ENCODE data around the gene SLX1B. TPM values are rescaled to one million over a fixed set of nuclear protein-coding genes. Genes with fewer than 3 reads are reported as not detected.
"Not testable (repeated sequence)": the region's sequence is repeated elsewhere in the genome, so short reads cannot be mapped to it uniquely, and the experiment has no call there.

Gene SLX1B
- total and polyA plus RNA-seq, 4 experiments from 2014 or later: 5.1 to 43.0 (median 24.2) TPM

DNA sequence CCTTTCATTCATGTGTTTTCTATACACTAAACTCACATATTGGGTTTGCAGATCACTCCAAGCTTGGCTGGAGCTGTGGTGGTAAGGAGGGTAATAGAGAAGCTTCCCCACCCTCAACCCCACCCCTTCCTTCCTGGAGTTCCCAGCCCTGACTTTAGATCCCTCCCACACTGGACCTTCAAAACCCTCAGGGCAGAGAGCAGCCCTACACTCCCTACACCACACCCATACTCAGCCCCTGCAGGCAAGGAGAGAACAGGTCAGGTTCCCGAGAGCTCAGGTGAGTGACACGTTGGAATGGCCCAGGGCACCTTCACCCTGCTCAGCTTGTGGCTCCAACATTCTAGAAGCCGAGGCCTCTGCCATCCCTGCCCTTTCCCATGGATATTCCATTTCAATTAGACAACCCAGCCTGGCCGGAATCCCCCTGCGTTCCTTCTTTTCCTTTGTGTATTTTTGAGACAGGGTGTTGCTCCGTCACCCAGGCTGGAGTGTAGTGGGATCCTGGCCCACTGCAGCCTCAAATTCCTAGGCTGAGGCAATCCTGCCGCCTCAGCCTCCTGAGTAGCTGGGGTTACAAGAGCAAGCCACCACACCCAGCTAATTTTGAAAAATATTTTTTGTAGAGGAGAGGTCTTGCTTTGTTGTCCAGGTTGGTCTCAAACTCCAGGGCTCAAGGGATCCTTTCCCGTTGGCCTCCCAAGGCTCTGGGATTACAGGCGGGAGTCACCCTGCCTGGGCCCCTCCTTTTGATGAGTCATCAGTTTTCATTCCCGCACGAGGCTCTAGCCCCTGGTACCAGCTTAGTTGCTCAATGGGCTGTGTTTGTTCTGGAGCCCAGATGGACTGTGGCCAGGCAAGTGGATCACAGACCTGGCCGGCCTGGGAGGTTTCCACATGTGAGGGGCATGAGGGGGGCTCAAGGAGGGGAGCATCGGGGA is 5.6 kb downstream of the SLX1B start, which contains the start of gene SULT1A4:
SULT1A4 (plus strand) TSS at position 208 of the 941 bp plus-strand sequence. CDS start 1,473 bp downstream, outside the sequence.
- intact Hi-C loops (cut with micrococcal nuclease); H3K36me3 ChIP-seq (ENCODE audit: insufficient read depth, low read length); H3K9me3 Mint-ChIP-seq; H3K27ac ChIP-seq (ENCODE audit: low read depth, low read length); H3K4me1 Mint-ChIP-seq; DNase-seq; H3K4me1 ChIP-seq (ENCODE audit: insufficient read depth, low read length); H3K4me3 Mint-ChIP-seq; POLR2A ChIA-PET (ENCODE audit: partially characterized antibody); H3K36me3 Mint-ChIP-seq; H3K27me3 ChIP-seq (ENCODE audit: insufficient read depth, low read length); CTCF ChIA-PET (ENCODE audit: partially characterized antibody); H3K27ac Mint-ChIP-seq; H3K9me3 ChIP-seq (ENCODE audit: control insufficient read depth in 1 of 2, low read length in 2 of 2); H3K27me3 Mint-ChIP-seq; H3K4me3 ChIP-seq (ENCODE audit: low read length in 2 of 2): not testable (repeated sequence)

DNA sequence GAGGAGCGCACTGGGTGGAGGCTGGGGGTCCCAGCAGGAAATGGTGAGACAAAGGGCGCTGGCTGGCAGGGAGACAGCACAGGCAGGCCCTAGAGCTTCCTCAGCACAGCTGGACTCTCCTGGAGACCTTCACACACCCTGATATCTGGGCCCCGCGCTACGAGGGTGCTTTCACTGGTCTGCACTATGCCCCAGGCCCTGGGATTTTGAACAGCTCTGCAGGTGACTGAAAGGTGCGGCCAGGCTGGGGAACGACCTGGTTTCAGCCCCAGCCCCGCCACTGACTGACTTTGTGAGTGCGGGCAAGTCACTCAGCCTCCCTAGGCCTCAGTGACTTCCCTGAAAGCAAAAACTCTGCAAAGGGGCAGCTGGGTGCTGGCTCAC is 6.3 kb downstream of the SLX1B start:
- CTCF ChIA-PET (ENCODE audit: partially characterized antibody); H3K4me3 Mint-ChIP-seq; H3K27ac Mint-ChIP-seq; DNase-seq; POLR2A ChIA-PET (ENCODE audit: partially characterized antibody); H3K9me3 Mint-ChIP-seq; H3K4me3 ChIP-seq (ENCODE audit: low read length in 2 of 2); intact Hi-C loops (cut with micrococcal nuclease); H3K9me3 ChIP-seq (ENCODE audit: control insufficient read depth in 1 of 2, low read length in 2 of 2); H3K27me3 ChIP-seq (ENCODE audit: insufficient read depth, low read length); H3K4me1 Mint-ChIP-seq; H3K4me1 ChIP-seq (ENCODE audit: insufficient read depth, low read length); H3K36me3 ChIP-seq (ENCODE audit: insufficient read depth, low read length); H3K27ac ChIP-seq (ENCODE audit: low read depth, low read length); H3K27me3 Mint-ChIP-seq; H3K36me3 Mint-ChIP-seq: not testable (repeated sequence)

DNA sequence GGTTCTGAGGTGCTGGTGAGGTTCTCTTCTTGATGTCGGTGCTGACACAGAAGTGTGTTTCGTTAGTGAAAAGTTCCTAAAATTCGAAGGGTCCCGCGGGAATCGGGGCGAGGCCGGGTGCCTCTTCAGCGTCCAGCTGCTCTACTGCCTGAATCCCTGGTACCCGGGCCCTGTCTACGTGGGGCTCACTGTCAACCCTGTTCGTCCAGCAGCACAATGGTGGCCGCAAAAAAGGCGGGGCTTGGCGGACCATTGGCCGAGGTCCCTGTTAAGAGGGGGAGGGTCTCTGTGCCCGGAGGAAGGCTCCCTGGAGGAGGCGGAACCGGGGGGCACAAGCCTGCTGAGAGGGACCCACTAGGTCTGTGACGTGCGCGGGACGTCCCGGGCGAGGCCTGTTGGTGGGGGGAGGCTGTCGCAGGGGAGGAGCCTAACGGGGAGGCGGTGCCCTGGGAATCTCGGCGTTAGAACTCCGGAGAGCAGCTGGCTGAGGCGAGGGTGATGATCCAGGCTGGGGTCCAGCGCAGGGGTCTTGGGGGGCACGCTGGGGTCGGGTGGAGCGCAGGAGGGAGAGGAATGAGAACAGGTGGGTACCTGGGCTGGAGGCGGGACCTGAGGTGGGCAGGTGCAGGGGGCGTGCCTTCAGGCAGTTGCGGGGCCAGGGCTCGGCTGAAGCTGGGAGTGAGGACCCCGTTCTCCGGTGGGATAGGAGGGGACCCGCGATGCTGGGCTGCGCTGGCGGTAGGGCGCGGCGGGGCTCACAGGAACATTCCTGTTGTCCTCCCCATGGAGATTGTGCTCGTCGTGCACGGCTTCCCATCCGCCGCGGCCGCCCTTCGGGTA is 11.9 kb downstream of the SLX1B start:
- H3K36me3 ChIP-seq (ENCODE audit: insufficient read depth, low read length); CTCF ChIA-PET (ENCODE audit: partially characterized antibody); H3K4me3 Mint-ChIP-seq; H3K4me1 ChIP-seq (ENCODE audit: insufficient read depth, low read length); H3K27ac Mint-ChIP-seq; H3K9me3 Mint-ChIP-seq; H3K27me3 ChIP-seq (ENCODE audit: insufficient read depth, low read length); H3K4me1 Mint-ChIP-seq; H3K27ac ChIP-seq (ENCODE audit: low read depth, low read length); H3K4me3 ChIP-seq (ENCODE audit: low read length in 2 of 2); H3K27me3 Mint-ChIP-seq; POLR2A ChIA-PET (ENCODE audit: partially characterized antibody); H3K36me3 Mint-ChIP-seq; DNase-seq; H3K9me3 ChIP-seq (ENCODE audit: control insufficient read depth in 1 of 2, low read length in 2 of 2); intact Hi-C loops (cut with micrococcal nuclease): not testable (repeated sequence)

DNA sequence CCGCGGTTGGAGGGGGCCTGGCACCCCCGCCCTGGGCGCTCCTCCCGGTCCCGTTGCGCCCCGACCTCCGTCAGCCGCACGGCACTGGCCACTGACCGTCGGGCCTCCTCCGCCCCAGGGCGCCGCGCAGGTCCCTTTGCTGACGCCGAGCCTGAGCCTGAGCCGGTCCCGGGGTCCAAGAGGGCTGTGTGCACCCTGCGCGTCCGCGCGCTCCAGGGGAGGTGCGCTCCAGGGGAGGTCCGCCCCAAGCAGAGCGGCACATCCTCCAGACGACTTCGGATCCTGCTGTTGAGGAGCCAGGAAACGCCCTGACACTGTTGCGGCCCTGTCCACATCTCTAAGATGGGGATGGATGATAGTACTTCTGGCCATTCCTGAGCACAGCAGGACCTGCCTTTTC is 12.6 kb downstream of the SLX1B start:
- H3K4me3 ChIP-seq (ENCODE audit: low read length in 2 of 2); H3K9me3 ChIP-seq (ENCODE audit: control insufficient read depth in 1 of 2, low read length in 2 of 2); H3K36me3 Mint-ChIP-seq; H3K36me3 ChIP-seq (ENCODE audit: insufficient read depth, low read length); H3K27me3 ChIP-seq (ENCODE audit: insufficient read depth, low read length); POLR2A ChIA-PET (ENCODE audit: partially characterized antibody); CTCF ChIA-PET (ENCODE audit: partially characterized antibody); H3K4me1 Mint-ChIP-seq; H3K4me1 ChIP-seq (ENCODE audit: insufficient read depth, low read length); H3K27ac Mint-ChIP-seq; H3K27me3 Mint-ChIP-seq; DNase-seq; H3K9me3 Mint-ChIP-seq; H3K4me3 Mint-ChIP-seq; intact Hi-C loops (cut with micrococcal nuclease); H3K27ac ChIP-seq (ENCODE audit: low read depth, low read length): not testable (repeated sequence)

DNA sequence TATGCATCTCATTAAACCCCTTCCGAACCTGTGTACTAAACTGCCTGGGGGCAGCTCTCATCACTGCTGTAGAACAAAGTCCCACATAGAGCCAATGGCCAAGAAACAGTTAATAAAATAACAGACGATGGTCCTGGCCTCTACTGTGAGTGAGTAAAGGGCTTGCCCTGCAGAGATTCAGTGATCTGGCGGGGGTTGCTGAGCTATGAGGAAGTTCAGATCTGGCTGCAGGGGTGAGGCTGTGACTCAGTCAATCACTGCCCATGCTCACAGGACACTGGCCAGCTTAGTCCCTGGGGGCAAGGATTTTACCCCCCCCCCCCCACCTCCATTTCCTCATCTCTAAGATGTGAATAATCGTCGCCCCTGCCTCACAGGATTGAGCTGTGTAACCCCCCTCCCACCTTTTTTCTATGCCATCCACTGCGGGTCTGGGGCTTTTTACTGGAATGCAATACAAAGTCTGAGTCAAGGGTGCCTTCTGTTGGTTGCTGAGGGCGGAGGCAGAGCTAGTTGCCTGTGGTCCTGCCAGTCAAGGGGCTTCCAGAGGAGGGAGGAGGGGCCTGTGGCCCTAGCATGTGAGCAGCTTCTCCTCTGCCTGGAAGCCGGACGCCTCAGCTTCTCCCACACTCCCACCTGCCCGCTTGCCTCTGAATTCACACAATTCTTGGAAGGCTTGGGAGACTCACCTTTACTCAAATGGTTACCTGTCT is 13.5 kb downstream of the SLX1B start:
- H3K4me3 ChIP-seq (ENCODE audit: low read length in 2 of 2); DNase-seq; CTCF ChIA-PET (ENCODE audit: partially characterized antibody); H3K36me3 Mint-ChIP-seq; H3K27me3 ChIP-seq (ENCODE audit: insufficient read depth, low read length); H3K4me1 ChIP-seq (ENCODE audit: insufficient read depth, low read length); H3K9me3 Mint-ChIP-seq; POLR2A ChIA-PET (ENCODE audit: partially characterized antibody); H3K27ac ChIP-seq (ENCODE audit: low read depth, low read length); H3K4me3 Mint-ChIP-seq; intact Hi-C loops (cut with micrococcal nuclease); H3K9me3 ChIP-seq (ENCODE audit: control insufficient read depth in 1 of 2, low read length in 2 of 2); H3K27ac Mint-ChIP-seq; H3K27me3 Mint-ChIP-seq; H3K4me1 Mint-ChIP-seq; H3K36me3 ChIP-seq (ENCODE audit: insufficient read depth, low read length): not testable (repeated sequence)

DNA sequence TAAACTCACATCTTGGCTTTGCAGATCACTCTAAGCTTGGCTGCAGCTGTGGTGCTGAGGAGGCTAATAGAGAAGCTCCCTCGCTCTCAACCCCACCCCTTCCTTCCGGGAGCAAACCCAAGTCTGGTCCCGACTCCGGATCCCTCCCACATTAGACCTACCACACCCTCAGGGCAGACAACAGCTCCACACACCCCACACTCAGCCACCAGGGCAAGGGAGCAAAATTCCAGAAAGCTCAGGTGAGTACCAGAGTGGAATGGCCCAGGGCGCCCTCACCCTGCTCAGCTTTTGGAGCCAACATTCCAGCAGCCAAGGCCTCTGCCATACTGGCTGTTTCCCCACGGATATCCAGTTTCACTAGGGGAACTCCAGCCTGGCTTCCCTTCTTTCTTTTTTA is 15.3 kb downstream of the SLX1B start:
- POLR2A ChIA-PET (ENCODE audit: partially characterized antibody); intact Hi-C loops (cut with micrococcal nuclease); H3K27me3 ChIP-seq (ENCODE audit: insufficient read depth, low read length); H3K4me3 ChIP-seq (ENCODE audit: low read length in 2 of 2); H3K9me3 ChIP-seq (ENCODE audit: control insufficient read depth in 1 of 2, low read length in 2 of 2); H3K4me1 Mint-ChIP-seq; H3K4me1 ChIP-seq (ENCODE audit: insufficient read depth, low read length); H3K36me3 ChIP-seq (ENCODE audit: insufficient read depth, low read length); CTCF ChIA-PET (ENCODE audit: partially characterized antibody); H3K27me3 Mint-ChIP-seq; H3K9me3 Mint-ChIP-seq; H3K27ac ChIP-seq (ENCODE audit: low read depth, low read length); H3K36me3 Mint-ChIP-seq: not testable (repeated sequence)
- peak; percentile 41 to 63 (median 47) for DNase-seq
- peak overlapping the region in 3 of 7 donors; percentile 32 to 85 (median 56) for H3K27ac Mint-ChIP-seq
- peak overlapping the region; percentile 30 to 74 (median 63) for H3K4me3 Mint-ChIP-seq

DNA sequence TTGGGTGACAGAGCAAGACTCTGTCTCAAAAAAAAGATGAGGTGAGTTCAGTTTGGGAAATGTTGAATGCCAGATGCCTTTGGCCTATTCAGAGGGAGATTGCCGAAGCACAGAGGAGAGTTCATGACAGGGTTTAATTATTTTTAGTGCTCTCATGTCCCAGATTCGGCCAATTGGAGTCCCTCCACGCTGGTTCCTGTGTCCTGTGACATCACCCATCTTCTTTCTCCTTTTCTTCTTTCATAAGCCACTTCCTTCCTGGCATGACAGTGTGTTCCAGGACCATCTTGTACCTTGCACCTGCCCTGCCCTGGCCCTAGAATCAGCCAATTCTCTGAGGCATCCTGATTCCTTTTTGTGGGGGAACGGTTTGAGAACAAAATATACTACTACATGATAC is 17.7 kb downstream of the SLX1B start:
- intact Hi-C loops (cut with micrococcal nuclease); POLR2A ChIA-PET (ENCODE audit: partially characterized antibody); H3K27ac ChIP-seq (ENCODE audit: low read depth, low read length); H3K4me1 ChIP-seq (ENCODE audit: insufficient read depth, low read length); H3K36me3 Mint-ChIP-seq; H3K27me3 ChIP-seq (ENCODE audit: insufficient read depth, low read length); H3K9me3 Mint-ChIP-seq; H3K4me1 Mint-ChIP-seq; DNase-seq; H3K36me3 ChIP-seq (ENCODE audit: insufficient read depth, low read length); H3K27me3 Mint-ChIP-seq; H3K4me3 Mint-ChIP-seq; CTCF ChIA-PET (ENCODE audit: partially characterized antibody); H3K27ac Mint-ChIP-seq; H3K4me3 ChIP-seq (ENCODE audit: low read length in 2 of 2); H3K9me3 ChIP-seq (ENCODE audit: control insufficient read depth in 1 of 2, low read length in 2 of 2): not testable (repeated sequence)

Data from CD4-positive, alpha-beta memory T cell (primary cell).